IPS-18c (cell line): Measurements from ENCODE around the gene AHR.
"Not testable (repeated sequence)": the region's sequence is repeated elsewhere in the genome, so short reads cannot be mapped to it uniquely, and the experiment has no call there.

Experiments used
- H3K4me3 ChIP-seq: 2 replicates; pipeline ENCODE4 v1.7.0; 2013; ENCODE audit warnings: low read depth, mild to moderate bottlenecking, low read length, moderate library complexity; ENCODE audit not compliant: insufficient read depth
- H3K9me3 ChIP-seq: one replicate; pipeline ENCODE4 v1.6.1; 2013; ENCODE audit warnings: mild to moderate bottlenecking, low read length, moderate library complexity; ENCODE audit not compliant: control insufficient read depth, insufficient read depth

Gene AHR

GRCh38 chr7:17385612-17386011 lies 87.2 kb downstream of the AHR start:
- Histone ChIP-seq H3K9me3 (no peaks in the 10 kb centered on the region), H3K4me3 (no peak overlapping the region)

GRCh38 chr7:17390392-17390791 lies 91.9 kb downstream of the AHR start:
- H3K9me3 ChIP-seq: peaks cover 8% of the 10 kb centered on the region
- H3K4me3 ChIP-seq: no peak overlapping the region

- H3K4me3 ChIP-seq: no peak overlapping the region
Observed at GRCh38 chr7:17391366-17391765, 92.9 kb downstream of the AHR start.

GRCh38 chr7:17392846-17393245 lies 94.4 kb downstream of the AHR start:
- H3K4me3 ChIP-seq: no peak overlapping the region
- H3K9me3 ChIP-seq: peaks cover 11% of the 10 kb centered on the region

More at GRCh38 chr7:17391366-17391765, 92.9 kb downstream of the AHR start:
- peaks cover 8% of the 10 kb centered on the region for H3K9me3 ChIP-seq

- not testable (repeated sequence) for H3K4me3 ChIP-seq
Observed at GRCh38 chr7:17394563-17394962, 96.1 kb downstream of the AHR start.

More at GRCh38 chr7:17394563-17394962, 96.1 kb downstream of the AHR start:
- peaks cover 11% of the 10 kb centered on the region for H3K9me3 ChIP-seq
